ENCODE measurements around the gene PPIH.
"Not testable (repeated sequence)": the region's sequence is repeated elsewhere in the genome, so short reads cannot be mapped to it uniquely, and the experiment has no call there.

PPIH gene

DNA sequence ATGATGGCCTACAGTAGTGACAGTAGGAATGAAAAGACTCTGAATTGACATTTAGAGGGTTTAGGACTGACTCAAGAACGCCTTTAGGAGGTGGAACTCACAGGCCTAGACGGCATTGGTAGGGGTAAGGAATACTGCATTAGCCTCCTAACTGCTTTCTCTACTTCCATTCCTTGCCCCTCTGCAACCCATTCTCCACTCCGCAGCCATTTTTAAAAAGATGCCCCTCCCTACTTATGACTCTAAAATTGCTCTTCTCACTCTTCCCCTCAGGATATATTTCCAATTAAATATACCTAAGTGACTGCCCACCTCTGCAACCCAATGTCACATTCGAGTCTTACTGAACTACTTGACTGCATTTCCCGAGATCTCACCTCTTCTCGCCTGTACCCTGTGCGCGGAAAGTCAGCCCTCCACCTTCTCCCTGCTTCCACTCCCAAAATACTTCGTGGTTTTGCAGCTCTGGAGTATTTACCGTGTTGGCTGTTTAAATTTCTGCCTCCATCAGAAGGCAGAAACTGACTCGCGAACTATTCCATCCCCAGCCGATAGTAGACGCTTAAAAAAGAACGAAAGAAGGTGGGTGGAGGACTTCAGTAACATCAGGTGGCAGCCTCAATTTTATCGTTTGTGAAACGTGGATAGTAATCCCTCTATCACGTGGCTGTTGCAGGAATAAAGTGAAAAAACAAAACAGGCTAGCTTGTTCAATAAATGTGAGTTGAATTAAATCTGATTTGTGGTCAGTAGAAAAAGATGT is 22.9 kb downstream of the PPIH start:
- DNase-seq = peak; percentile 55
- in situ Hi-C loops (cut with MboI; ENCODE audit: low pct_unique_long_range_greater_than_20kb, low sequenced_read_pairs) = no loop called here

DNA sequence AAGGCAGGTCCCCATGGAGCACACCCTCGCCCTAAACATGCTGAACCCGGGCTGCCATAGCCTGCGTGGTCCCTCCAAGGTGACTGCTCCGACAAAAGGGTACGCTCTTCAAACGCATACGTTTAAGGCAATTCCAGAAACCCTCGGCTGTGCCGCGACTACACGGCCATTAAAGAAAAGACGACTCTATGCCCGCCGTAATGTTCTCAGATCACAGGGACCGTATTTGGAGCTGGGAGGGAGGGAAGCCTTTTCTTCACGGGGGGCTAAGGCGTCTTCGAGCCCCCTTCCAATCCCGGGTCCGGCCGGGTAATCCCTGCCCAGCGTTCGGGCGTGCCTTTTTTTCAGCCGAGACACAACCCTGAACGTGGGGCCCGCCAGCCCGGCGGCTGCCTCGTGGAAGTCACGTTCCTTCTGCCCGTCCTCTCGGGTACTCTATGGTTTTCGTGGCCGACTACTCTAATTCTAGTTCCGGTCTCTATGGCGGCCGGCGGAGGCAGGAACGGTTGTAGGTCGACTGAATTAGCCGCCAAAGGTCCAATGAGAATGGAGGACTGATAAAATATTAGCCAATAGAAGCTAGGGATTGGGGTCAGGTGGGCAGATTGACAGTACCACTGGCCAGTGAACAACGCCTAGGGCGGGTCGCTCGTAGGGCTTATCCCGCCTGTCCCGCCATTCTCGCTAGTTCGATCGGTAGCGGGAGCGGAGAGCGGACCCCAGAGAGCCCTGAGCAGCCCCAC is 23.7 kb downstream of the PPIH start, which contains the start of gene YBX1:
TSS of gene YBX1 (plus strand) at position 678 of the 743 bp plus-strand sequence. CDS start 148 bp downstream, outside the sequence.
- peak; percentile 99 for DNase-seq
- in situ Hi-C loops (cut with MboI; ENCODE audit: low pct_unique_long_range_greater_than_20kb, low sequenced_read_pairs) = no loop called here

GRCh38 chr1:42682484-42682738 is 24.2 kb downstream of the PPIH start:
- DNase-seq; in situ Hi-C loops (cut with MboI; ENCODE audit: low pct_unique_long_range_greater_than_20kb, low sequenced_read_pairs): not testable (repeated sequence)

GRCh38 chr1:42682739-42683531 is 24.7 kb downstream of the PPIH start:
- in situ Hi-C loops (cut with MboI; ENCODE audit: low pct_unique_long_range_greater_than_20kb, low sequenced_read_pairs) = no loop called here
- peak; percentile 62 for DNase-seq

- in situ Hi-C loops (cut with MboI; ENCODE audit: low pct_unique_long_range_greater_than_20kb, low sequenced_read_pairs) = no loop called here
- peak; percentile 43 for DNase-seq
These were observed 25.9 kb downstream of the PPIH start for GRCh38 chr1:42684139-42684538.

DNA sequence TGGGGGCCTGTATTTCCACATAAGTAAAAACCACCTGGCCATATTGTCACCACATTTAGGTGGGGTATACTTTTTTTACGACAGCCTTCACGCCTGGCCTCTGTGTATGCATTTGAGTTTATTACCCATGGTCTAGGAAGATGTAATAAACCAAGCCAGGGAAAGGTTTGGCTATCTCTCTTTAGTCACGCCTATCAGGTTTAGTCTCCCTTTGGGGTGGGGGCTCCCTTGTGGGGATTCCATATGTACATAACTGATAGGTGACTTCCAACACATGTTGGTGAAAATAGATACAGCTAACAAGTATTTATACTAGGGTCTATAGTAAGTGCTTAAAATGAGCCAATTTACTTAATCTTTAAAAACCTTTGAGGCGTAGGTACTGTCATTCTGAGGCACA is 28.2 kb downstream of the PPIH start:
- in situ Hi-C loops (cut with MboI; ENCODE audit: low pct_unique_long_range_greater_than_20kb, low sequenced_read_pairs) = no loop called here

GRCh38 chr1:42689912-42690311 is 31.7 kb downstream of the PPIH start:
- no peak for DNase-seq
- in situ Hi-C loops (cut with MboI; ENCODE audit: low pct_unique_long_range_greater_than_20kb, low sequenced_read_pairs) = no loop called here

More for the DNA sequence above, 28.2 kb downstream of the PPIH start:
- no peak for DNase-seq

DNA sequence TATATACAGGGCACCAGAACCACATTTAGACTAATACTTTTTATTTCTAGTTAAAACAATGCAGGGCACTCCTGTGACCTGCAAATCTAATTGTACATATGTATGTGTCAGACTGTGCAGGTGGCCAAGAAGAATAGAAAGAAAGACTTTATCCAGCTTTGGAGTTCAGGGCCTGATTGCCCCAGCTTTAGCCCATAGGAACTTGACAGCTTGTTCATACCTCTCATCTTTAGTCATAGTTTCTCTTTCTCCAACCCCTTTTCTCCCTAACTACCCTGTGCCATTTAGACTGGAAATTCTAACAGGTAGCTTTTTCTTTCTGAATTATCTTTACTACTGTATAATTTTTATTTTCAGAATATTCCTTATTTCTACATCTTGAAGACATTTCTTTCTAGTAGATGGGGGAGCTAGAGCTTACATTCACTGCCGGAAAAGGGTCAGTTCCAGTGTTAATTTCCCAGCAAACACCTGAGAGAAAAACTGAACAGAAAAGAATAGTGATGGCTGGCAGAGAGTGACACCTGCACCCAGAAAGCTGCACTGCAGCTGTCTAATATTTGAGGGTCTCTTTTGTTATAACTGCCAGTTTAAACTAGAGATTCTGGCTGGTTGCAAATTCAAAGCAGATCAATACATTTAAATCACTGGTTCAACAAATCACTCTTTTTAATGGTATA is 32.4 kb downstream of the PPIH start:
- in situ Hi-C loops (cut with MboI; ENCODE audit: low pct_unique_long_range_greater_than_20kb, low sequenced_read_pairs) = no loop called here
- DNase-seq = no peak

DNA sequence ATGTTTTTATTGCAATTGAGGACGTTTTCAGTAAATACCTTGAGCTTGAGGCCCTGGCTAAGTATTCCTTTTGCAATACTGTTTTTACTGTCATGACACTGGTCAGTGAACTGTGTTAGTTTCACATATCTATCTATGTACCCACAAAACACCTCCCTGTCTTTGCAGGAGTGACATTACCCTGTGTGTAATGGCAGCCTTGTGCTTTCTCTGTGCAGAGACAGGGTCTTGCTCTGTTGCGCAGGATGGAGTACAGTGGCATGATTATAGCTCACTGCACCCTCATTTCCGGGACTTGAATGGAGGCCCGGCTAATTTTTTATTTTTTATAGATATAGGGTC is 32.9 kb downstream of the PPIH start:
- in situ Hi-C loops (cut with MboI; ENCODE audit: low pct_unique_long_range_greater_than_20kb, low sequenced_read_pairs) = no loop called here
- DNase-seq = no peak

DNA sequence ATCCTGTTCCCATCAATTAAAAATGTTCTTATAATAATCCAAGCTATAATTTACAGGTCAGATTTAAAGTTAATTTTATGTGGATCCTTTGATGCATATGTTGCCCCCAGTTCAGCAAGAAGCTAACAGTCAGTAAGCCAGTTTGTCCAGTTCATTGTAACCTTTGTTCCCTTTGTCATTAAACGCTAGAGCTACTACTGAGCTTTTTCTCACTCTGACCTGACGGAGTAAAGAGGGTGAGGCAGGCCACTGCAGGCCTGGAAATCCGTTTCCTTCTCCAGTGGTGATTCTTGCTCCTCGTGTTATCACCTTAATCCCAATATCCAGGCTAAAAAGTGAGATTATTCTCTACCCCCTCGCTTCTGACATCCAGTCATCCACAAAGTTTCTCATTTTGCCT is 34.2 kb downstream of the PPIH start:
- DNase-seq = no peak
- in situ Hi-C loops (cut with MboI; ENCODE audit: low pct_unique_long_range_greater_than_20kb, low sequenced_read_pairs) = no loop called here

DNA sequence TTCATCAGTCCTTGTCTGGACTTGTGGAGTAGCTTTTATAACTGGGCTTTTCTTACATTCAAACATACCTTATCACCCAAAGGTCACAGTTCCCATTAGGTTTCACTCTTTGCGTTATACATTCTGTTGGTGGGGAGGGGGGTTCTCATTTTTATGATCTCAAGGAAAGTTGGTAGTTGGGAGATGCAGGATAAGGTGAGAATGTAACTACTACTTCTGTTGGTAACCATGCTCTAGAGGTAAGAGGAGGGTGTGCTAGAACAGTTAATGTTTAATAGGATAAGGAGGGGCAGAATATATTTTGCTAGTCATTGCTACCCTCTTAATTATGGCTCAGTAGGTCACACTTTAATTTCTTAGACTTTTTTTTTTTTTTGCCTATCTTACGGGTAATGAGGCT is 34.7 kb downstream of the PPIH start:
- no peak for DNase-seq
- in situ Hi-C loops (cut with MboI; ENCODE audit: low pct_unique_long_range_greater_than_20kb, low sequenced_read_pairs) = no loop called here

DNA sequence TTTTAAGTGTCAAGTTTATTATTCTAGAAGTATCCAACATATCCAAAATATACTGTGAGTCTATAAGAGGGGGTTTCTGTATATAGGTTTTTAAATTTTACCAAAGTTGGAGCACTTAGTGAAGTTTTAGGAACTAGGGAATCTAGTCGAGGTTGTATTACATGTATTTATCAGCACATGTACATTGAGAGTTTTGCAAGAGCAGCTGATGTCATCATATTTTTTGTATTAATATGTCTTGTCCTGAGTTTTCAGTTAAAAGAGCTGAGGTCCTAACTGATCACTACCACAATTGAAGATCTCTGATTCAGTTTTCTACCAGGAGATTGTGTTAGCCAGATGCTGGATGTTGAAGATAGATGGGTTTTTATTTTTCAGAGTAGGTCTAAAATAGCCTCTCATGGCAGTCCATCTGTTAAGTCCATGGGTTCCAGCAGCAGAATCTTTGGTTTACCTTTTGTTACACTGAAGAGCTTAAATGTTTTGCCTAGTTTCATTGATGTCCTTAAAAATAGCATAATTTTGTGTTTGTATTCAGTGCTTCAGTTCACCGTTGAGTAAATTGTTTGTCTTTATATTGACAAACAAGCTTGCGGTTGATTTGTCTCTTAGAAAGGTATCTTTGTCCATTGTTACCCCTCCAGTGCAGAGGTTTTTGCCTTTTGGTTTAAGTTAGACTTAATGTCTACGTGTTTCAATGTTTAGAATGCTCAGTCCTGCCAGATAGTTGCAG is 40.0 kb downstream of the PPIH start:
- in situ Hi-C loops (cut with MboI; ENCODE audit: low pct_unique_long_range_greater_than_20kb, low sequenced_read_pairs) = no loop called here
- no peak for DNase-seq

DNA sequence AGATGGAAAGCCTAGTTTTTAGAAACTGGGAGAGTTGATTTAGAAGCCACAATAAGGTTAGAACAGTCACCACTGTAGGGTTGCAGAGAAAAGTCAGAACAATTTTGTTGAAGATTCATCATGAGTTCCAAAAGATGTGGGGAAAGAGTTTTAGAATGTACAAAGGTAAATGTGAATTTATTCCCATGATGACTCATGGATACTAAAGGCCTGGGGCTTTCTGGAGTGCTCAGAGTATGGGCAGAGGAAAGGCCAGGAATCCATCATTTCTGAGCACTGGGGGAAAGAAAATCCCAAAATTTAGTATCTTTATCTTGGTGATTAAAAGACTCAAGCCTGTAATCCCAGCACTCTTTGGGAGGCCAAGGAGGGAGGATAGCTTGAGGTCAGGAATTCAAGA is 41.8 kb downstream of the PPIH start:
- in situ Hi-C loops (cut with MboI; ENCODE audit: low pct_unique_long_range_greater_than_20kb, low sequenced_read_pairs) = no loop called here
- no peak for DNase-seq

DNA sequence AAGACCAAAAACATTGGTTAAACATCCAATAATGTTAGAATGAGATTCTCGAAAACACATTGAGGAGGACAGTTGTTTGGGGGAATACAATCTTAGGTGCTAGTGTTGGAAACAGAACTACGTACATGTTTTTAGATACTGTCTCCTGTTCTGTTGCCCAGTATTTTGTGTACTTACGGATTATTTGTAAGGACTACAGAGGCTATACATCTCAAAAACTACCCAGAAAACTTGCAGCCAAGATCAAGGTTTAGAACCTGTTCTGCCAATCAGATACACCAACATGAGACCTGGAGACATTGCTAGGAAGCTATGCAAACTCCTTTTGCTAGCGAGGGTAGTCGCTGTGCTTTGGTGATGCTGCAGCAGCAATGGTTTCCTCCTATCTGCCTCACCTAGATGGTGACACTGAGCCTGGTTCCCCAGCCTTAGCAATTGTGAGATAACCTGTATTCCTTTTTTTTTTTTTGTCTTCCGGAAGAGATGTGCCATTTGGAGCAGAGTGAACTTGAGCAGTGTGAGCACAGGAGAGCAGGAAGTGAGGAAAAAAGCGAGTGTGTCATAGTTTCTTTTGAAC is 45.8 kb downstream of the PPIH start:
- in situ Hi-C loops (cut with MboI; ENCODE audit: low pct_unique_long_range_greater_than_20kb, low sequenced_read_pairs) = no loop called here
- no peak for DNase-seq

DNA sequence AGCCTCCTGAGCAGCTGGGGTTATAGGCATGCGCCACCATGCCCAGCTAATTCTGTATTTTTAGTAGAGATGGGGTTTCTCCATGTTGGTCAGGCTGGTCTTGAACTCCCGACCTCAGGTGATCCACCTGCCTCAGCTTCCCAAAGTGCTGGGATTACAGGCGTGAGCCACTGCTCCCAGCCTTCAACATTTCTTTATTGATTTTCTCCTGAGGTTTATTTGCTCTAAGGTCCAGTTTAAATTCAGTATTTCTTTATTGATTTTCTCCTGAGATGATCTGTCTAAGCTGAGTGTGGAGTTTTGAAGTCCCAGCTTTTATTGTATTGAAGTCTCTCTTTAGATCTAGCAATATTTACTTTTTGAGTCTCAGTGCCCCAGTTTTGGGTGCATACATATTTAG is 54.6 kb downstream of the PPIH start:
- in situ Hi-C loops (cut with MboI; ENCODE audit: low pct_unique_long_range_greater_than_20kb, low sequenced_read_pairs); DNase-seq: not testable (repeated sequence)

DNA sequence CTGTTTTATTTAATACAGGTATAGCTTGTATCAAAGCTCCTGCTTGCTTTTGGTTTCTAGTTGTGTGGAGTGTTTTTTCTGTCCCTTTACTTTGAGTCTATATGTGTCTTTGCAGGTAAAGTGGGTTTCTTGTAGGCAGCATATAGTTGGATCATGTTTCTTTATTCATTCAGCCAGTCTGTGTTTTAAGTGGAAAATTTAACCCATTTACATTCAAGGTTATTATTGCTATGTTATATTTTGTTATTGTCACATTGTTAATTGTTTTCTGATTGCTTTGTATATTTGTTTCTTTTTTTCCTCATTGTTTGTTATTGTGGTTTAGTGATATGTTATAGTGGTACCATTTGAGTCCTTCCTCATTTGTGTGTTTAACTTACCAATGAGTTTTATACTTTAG is 55.1 kb downstream of the PPIH start:
- in situ Hi-C loops (cut with MboI; ENCODE audit: low pct_unique_long_range_greater_than_20kb, low sequenced_read_pairs) = no loop called here
- DNase-seq = no peak

DNA sequence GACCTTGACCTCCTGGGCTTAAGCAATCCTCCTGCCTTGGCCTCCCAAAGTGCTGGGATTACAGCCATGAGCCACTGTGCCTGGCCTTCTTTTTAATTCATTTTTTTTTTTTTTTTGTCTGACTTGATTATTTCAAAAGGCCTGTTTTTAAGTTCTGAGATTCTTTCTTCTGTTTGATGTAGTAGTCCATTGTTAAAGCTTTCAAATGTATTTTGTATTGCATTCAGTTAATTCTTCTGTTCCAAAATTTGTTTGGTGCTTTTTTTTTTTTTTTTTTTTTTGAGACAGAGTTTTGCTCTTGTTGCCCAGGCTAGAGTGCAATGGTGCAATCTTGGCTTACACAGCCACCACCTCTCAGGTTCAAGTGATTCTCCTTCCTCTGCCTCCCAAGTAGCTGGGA is 56.2 kb downstream of the PPIH start:
- DNase-seq; in situ Hi-C loops (cut with MboI; ENCODE audit: low pct_unique_long_range_greater_than_20kb, low sequenced_read_pairs): not testable (repeated sequence)

- in situ Hi-C loops (cut with MboI; ENCODE audit: low pct_unique_long_range_greater_than_20kb, low sequenced_read_pairs) = no loop called here
- no peak for DNase-seq
These were observed 62.6 kb downstream of the PPIH start for GRCh38 chr1:42720868-42721267.

DNA sequence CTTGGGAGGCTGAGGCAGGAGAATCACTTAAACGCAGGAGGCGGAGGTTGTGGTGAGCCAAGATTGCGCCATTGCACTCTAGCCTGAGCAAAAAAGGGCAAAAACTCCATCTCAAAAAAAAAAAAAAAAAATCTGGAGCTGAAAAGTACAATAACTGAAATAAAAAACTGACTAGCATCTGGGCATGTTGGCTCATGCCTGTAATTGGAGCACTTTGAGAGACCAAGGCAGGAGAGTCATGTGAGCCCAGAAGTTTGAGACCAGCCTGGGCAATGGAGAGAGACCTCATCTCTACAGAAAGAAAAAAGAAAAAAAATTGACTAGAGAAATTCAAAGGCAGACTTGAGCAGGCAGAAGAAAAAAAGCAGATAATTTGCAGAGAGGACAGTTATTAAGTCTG is 63.7 kb downstream of the PPIH start:
- DNase-seq = peak; percentile 28
- in situ Hi-C loops (cut with MboI; ENCODE audit: low pct_unique_long_range_greater_than_20kb, low sequenced_read_pairs) = no loop called here

All from KBM-7 (cell line).